Mucosa of rectum (tissue), 2 donors: ENCODE results near the gene SLC31A1.
"Not testable (repeated sequence)": the region's sequence is repeated elsewhere in the genome, so short reads cannot be mapped to it uniquely, and the experiment has no call there.

Experiments used
- H3K27ac ChIP-seq, 2 donors: one replicate each; pipeline ENCODE4 v1.7.0; 2013; ENCODE audit warnings: inconsistent platforms in 2 of 2, low read depth in 2 of 2, low read length in 2 of 2
- H3K27me3 ChIP-seq, 2 donors: one replicate each; pipeline ENCODE4 v1.7.0; 2013; ENCODE audit warnings: low read length in 2 of 2; ENCODE audit not compliant: control insufficient read depth in 2 of 2, insufficient read depth in 2 of 2
- H3K36me3 ChIP-seq, 2 donors: one replicate each; pipeline ENCODE4 v1.7.0; 2013; ENCODE audit warnings: low read length in 2 of 2; ENCODE audit not compliant: control insufficient read depth in 2 of 2, insufficient read depth in 2 of 2
- H3K4me1 ChIP-seq, 2 donors: one replicate each; pipeline ENCODE4 v1.7.0; 2013; ENCODE audit warnings: low read length in 2 of 2, mild to moderate bottlenecking in 1 of 2; ENCODE audit not compliant: control insufficient read depth in 2 of 2, insufficient read depth in 2 of 2
- H3K4me3 ChIP-seq, 2 donors: one replicate each; pipeline ENCODE4 v1.7.0; 2013; ENCODE audit warnings: low read length in 2 of 2
- H3K9ac ChIP-seq, 2 donors: one replicate each; pipeline ENCODE4 v1.7.0; 2013; ENCODE audit warnings: low read length in 2 of 2, low read depth in 1 of 2, mild to moderate bottlenecking in 1 of 2
- H3K9me3 ChIP-seq, 2 donors: one replicate each; pipeline ENCODE4 v1.7.0; 2013; ENCODE audit warnings: low read length in 2 of 2; ENCODE audit not compliant: control insufficient read depth in 2 of 2
- donor health status: healthy.
- donor health status: Normal muscosa, but diverticular disease.

SLC31A1 gene

GRCh38 chr9:113278840-113279239, 57.5 kb downstream of the SLC31A1 start:
- Histone ChIP-seq H3K4me3 (no peak overlapping the region), H3K36me3 (peaks cover 41 to 55% of the 10 kb centered on the region in 2 donors), H3K9me3 (no peaks in the 10 kb centered on the region), H3K4me1 (peaks cover 5 to 11% of the 10 kb centered on the region in 2 donors), H3K27me3 (no peaks in the 10 kb centered on the region), H3K27ac (no peak overlapping the region), H3K9ac (no peak overlapping the region)

GRCh38 chr9:113281356-113281755, 60.0 kb downstream of the SLC31A1 start:
- Histone ChIP-seq H3K9ac (no peak overlapping the region), H3K27me3 (no peaks in the 10 kb centered on the region), H3K9me3 (no peaks in the 10 kb centered on the region), H3K4me3 (no peak overlapping the region), H3K36me3 (peaks cover 61 to 76% of the 10 kb centered on the region in 2 donors), H3K4me1 (peaks cover 2% of the 10 kb centered on the region in 2 donors), H3K27ac (no peak overlapping the region)

GRCh38 chr9:113289091-113289490, 67.7 kb downstream of the SLC31A1 start:
- no peak overlapping the region for H3K4me3 ChIP-seq
- peaks cover 7 to 13% of the 10 kb centered on the region in 2 donors for H3K4me1 ChIP-seq
- no peak overlapping the region for H3K9ac ChIP-seq
- peaks cover 66 to 78% of the 10 kb centered on the region in 2 donors for H3K36me3 ChIP-seq
- H3K27me3 ChIP-seq, result no peaks in the 10 kb centered on the region
- H3K27ac ChIP-seq, result peak overlapping the region in 1 of 2 donors; percentile 0
- no peaks in the 10 kb centered on the region for H3K9me3 ChIP-seq

GRCh38 chr9:113290052-113290607, 68.8 kb downstream of the SLC31A1 start:
- Histone ChIP-seq H3K36me3 (peaks cover 57 to 68% of the 10 kb centered on the region in 2 donors), H3K9me3 (no peaks in the 10 kb centered on the region), H3K4me3 (no peak overlapping the region), H3K4me1 (peaks cover 7 to 13% of the 10 kb centered on the region in 2 donors), H3K27ac (no peak overlapping the region), H3K27me3 (no peaks in the 10 kb centered on the region), H3K9ac (no peak overlapping the region)

- Histone ChIP-seq H3K27me3 (no peaks in the 10 kb centered on the region), H3K9ac (no peak overlapping the region), H3K36me3 (peaks cover 36 to 44% of the 10 kb centered on the region in 2 donors), H3K4me1 (peaks cover 7 to 13% of the 10 kb centered on the region in 2 donors), H3K27ac (no peak overlapping the region), H3K9me3 (no peaks in the 10 kb centered on the region), H3K4me3 (no peak overlapping the region)
These were observed 72.0 kb downstream of the SLC31A1 start for GRCh38 chr9:113293285-113293878.

- not testable (repeated sequence) for H3K4me3 ChIP-seq, H3K27ac ChIP-seq, H3K9me3 ChIP-seq, H3K9ac ChIP-seq, H3K27me3 ChIP-seq
- peaks cover 0 to 12% of the 10 kb centered on the region in 2 donors for H3K4me1 ChIP-seq
- H3K36me3 ChIP-seq, result peaks cover 20 to 23% of the 10 kb centered on the region in 2 donors
These were observed 74.9 kb downstream of the SLC31A1 start for GRCh38 chr9:113296247-113296646.

- Histone ChIP-seq H3K27me3 (no peaks in the 10 kb centered on the region), H3K9me3 (no peaks in the 10 kb centered on the region), H3K4me3 (no peak overlapping the region), H3K36me3 (peaks cover 14 to 16% of the 10 kb centered on the region in 2 donors), H3K4me1 (peaks cover 0 to 12% of the 10 kb centered on the region in 2 donors), H3K27ac (no peak overlapping the region), H3K9ac (no peak overlapping the region)
These were observed 75.6 kb downstream of the SLC31A1 start for GRCh38 chr9:113296796-113297558.

GRCh38 chr9:113298311-113298710, 77.0 kb downstream of the SLC31A1 start:
- Histone ChIP-seq H3K27ac (no peak overlapping the region), H3K9me3 (no peaks in the 10 kb centered on the region), H3K36me3 (peaks cover 4% of the 10 kb centered on the region in 2 donors), H3K9ac (no peak overlapping the region), H3K4me1 (peaks cover 0 to 16% of the 10 kb centered on the region in 2 donors), H3K27me3 (no peaks in the 10 kb centered on the region), H3K4me3 (no peak overlapping the region)

GRCh38 chr9:113298924-113299770, 77.8 kb downstream of the SLC31A1 start:
- H3K36me3 ChIP-seq, result peaks cover 0 to under 1% of the 10 kb centered on the region in 2 donors
- H3K4me3 ChIP-seq, result no peak overlapping the region
- H3K27me3 ChIP-seq, result no peaks in the 10 kb centered on the region
- no peak overlapping the region for H3K27ac ChIP-seq
- no peaks in the 10 kb centered on the region for H3K9me3 ChIP-seq
- H3K4me1 ChIP-seq, result peaks cover 0 to 16% of the 10 kb centered on the region in 2 donors
- no peak overlapping the region for H3K9ac ChIP-seq
